ENCODE results near the gene PDF. TPM values are rescaled to one million over a fixed set of nuclear protein-coding genes. Genes with fewer than 3 reads are reported as not detected.

Gene PDF
- total RNA-seq, 1 donor from 2014 or later = 15.3 TPM

- peaks cover 17% of the 10 kb centered on the region for H3K4me1 Mint-ChIP-seq (ENCODE audit: low read depth)
- peak within 1 kb of the TSS; percentile 98 for H3K4me3 Mint-ChIP-seq (ENCODE audit: unreplicated experiment)
- no peaks in the 10 kb centered on the region for H3K9me3 Mint-ChIP-seq (ENCODE audit: low read depth)
- peaks cover 11% of the 10 kb centered on the region for H3K36me3 Mint-ChIP-seq (ENCODE audit: low read depth)
- no peaks in the 10 kb centered on the region for H3K27me3 Mint-ChIP-seq (ENCODE audit: low read depth)
- peak; percentile 84 for TF ChIP-seq CTCF (IDR thresholded peaks at IDR 0.05)
- peak; percentile 97 for DNase-seq (ENCODE audit: low spot score)
- H3K27ac Mint-ChIP-seq (ENCODE audit: unreplicated experiment) = peak within 1 kb of the TSS; percentile 94
Observed at GRCh38 chr16:69310653-69311532, 19.5 kb downstream of the PDF start, which contains the start of gene VPS4A. Gene VPS4A (plus strand): TSS chr16:69311350. CDS start chr16:69311512, 162 bp downstream.

- Mint-ChIP-seq H3K4me3 (ENCODE audit: unreplicated experiment) (no peak overlapping the region), H3K4me1 (ENCODE audit: low read depth) (peaks cover 17% of the 10 kb centered on the region), H3K27me3 (ENCODE audit: low read depth) (no peaks in the 10 kb centered on the region), H3K27ac (ENCODE audit: unreplicated experiment) (peak overlapping the region; percentile 39), H3K9me3 (ENCODE audit: low read depth) (no peaks in the 10 kb centered on the region), H3K36me3 (ENCODE audit: low read depth) (peaks cover 12% of the 10 kb centered on the region)
- DNase-seq (ENCODE audit: low spot score) = peak; percentile 66
- TF ChIP-seq CTCF (IDR thresholded peaks at IDR 0.05) = no peak
Observed at GRCh38 chr16:69309316-69309715, 21.1 kb downstream of the PDF start.

GRCh38 chr16:69307856-69308255, 22.5 kb downstream of the PDF start:
- H3K4me1 Mint-ChIP-seq (ENCODE audit: low read depth) = peaks cover 13% of the 10 kb centered on the region

GRCh38 chr16:69307091-69307490, 23.3 kb downstream of the PDF start:
- TF ChIP-seq CTCF (IDR thresholded peaks at IDR 0.05) = no peak
- H3K4me1 Mint-ChIP-seq (ENCODE audit: low read depth) = peaks cover 10% of the 10 kb centered on the region
- peaks cover 14% of the 10 kb centered on the region for H3K36me3 Mint-ChIP-seq (ENCODE audit: low read depth)
- H3K4me3 Mint-ChIP-seq (ENCODE audit: unreplicated experiment) = no peak overlapping the region
- H3K27ac Mint-ChIP-seq (ENCODE audit: unreplicated experiment) = no peak overlapping the region
- H3K9me3 Mint-ChIP-seq (ENCODE audit: low read depth) = no peaks in the 10 kb centered on the region
- H3K27me3 Mint-ChIP-seq (ENCODE audit: low read depth) = no peaks in the 10 kb centered on the region
- no peak for DNase-seq (ENCODE audit: low spot score)

More at GRCh38 chr16:69307856-69308255, 22.5 kb downstream of the PDF start:
- peaks cover 13% of the 10 kb centered on the region for H3K36me3 Mint-ChIP-seq (ENCODE audit: low read depth)
- TF ChIP-seq CTCF (IDR thresholded peaks at IDR 0.05) = no peak
- H3K4me3 Mint-ChIP-seq (ENCODE audit: unreplicated experiment) = no peak overlapping the region
- DNase-seq (ENCODE audit: low spot score) = no peak
- no peak overlapping the region for H3K27ac Mint-ChIP-seq (ENCODE audit: unreplicated experiment)
- H3K9me3 Mint-ChIP-seq (ENCODE audit: low read depth) = no peaks in the 10 kb centered on the region
- H3K27me3 Mint-ChIP-seq (ENCODE audit: low read depth) = no peaks in the 10 kb centered on the region

- Mint-ChIP-seq H3K9me3 (ENCODE audit: low read depth) (no peaks in the 10 kb centered on the region), H3K4me1 (ENCODE audit: low read depth) (peaks cover 6% of the 10 kb centered on the region), H3K36me3 (ENCODE audit: low read depth) (peaks cover 14% of the 10 kb centered on the region), H3K27me3 (ENCODE audit: low read depth) (no peaks in the 10 kb centered on the region), H3K27ac (ENCODE audit: unreplicated experiment) (no peak overlapping the region), H3K4me3 (ENCODE audit: unreplicated experiment) (no peak overlapping the region)
- no peak for TF ChIP-seq CTCF (IDR thresholded peaks at IDR 0.05)
- DNase-seq (ENCODE audit: low spot score) = no peak
Observed at GRCh38 chr16:69306031-69306430, 24.4 kb downstream of the PDF start.
